ENCODE results near the gene ZC3H14.

Gene ZC3H14

DNA sequence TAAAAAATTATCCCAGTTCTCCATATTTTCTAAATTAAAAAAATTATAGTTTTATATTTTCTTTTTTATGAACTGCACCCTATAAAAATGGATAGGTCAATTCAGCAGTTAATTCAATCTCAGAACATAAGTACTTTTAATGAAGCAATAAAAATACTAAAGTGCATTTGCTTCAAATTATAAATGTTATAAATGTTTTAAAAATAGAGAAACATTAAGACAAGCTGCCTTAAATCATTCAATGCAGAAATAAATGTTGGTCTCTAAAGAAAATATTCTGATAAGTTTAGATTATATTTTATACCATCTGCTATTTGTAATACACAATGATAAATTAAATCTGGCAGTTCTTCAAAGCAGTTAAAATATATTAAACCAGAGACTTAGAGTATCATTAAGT, 65.6 kb downstream of the ZC3H14 start:
- no peak overlapping the region for H3K4me3 ChIP-seq (ENCODE audit: low read depth, low read length)
- no peak for DNase-seq (ENCODE audit: low read depth)
- no peak for TF ChIP-seq CTCF (IDR thresholded peaks at IDR 0.05; ENCODE audit: control insufficient read depth, extremely low read depth, insufficient read depth)

DNA sequence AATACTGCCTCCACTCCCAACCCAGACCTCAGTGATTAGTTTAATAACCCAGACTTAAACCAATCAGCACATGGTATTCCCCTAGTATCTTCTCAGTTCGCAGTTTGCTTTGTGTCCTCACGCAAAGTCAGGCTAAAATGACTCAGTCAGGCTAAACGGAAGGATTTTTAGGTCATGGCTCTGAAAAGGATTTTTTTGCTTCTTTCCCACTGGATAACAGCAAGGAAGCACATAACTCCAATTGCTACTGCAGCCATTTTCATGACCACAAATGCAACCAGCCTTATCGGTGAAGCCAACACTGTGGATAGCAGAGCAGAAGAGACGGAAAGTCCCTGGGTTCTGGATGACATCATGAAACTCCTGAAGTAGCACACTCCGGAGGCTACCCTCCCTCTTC, 67.7 kb downstream of the ZC3H14 start:
- no peak for DNase-seq (ENCODE audit: low read depth)
- no peak for TF ChIP-seq CTCF (IDR thresholded peaks at IDR 0.05; ENCODE audit: control insufficient read depth, extremely low read depth, insufficient read depth)
- no peak overlapping the region for H3K4me3 ChIP-seq (ENCODE audit: low read depth, low read length)

GRCh38 chr14:88631091-88631490, 68.3 kb downstream of the ZC3H14 start:
- no peak for DNase-seq (ENCODE audit: low read depth)
- TF ChIP-seq CTCF (IDR thresholded peaks at IDR 0.05; ENCODE audit: control insufficient read depth, extremely low read depth, insufficient read depth) = no peak

DNA sequence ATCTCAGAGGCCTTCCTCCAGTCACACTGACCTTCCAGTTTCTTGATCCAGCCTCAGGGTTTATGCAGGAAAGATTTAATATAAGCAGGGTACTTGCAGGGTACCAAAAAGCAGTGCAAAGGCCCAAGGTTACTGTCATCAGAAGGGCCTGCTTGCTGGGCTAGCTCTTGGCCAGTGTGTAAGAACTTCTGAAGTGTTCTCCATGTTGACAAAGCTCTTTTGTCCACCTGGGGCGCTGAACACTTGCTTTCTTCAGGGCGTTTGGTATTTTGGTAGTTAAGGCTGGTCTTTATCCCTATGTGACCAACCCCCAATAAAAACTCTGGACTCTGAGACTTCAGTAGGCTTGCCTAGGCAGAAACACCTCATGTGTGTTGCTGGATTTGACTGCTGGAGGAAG, 69.7 kb downstream of the ZC3H14 start:
- DNase-seq (ENCODE audit: low read depth) = no peak
- H3K4me3 ChIP-seq (ENCODE audit: low read depth, low read length) = no peak overlapping the region
- TF ChIP-seq CTCF (IDR thresholded peaks at IDR 0.05; ENCODE audit: control insufficient read depth, extremely low read depth, insufficient read depth) = no peak

More at GRCh38 chr14:88631091-88631490, 68.3 kb downstream of the ZC3H14 start:
- H3K4me3 ChIP-seq (ENCODE audit: low read depth, low read length) = no peak overlapping the region

DNA sequence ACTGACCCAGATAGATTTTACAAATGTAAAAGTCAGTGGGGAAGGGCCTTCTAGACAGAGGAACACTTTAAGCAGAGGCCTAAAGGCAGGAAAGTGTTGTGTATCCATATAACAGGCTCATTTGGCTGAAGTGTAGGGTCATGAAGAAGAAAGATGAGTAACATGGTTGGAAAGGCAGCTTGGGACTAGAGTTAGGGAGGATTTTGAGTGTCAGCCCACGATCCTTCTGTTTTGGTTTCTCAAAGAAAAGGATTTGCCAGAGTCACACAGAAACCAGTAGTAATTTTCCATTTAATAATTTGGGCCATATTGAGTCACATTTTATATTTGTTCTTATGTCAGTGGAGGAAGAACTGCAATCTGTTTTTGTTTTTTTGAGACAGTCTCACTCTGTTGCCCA, 76.4 kb downstream of the ZC3H14 start:
- no peak for DNase-seq (ENCODE audit: low read depth)
- TF ChIP-seq CTCF (IDR thresholded peaks at IDR 0.05; ENCODE audit: control insufficient read depth, extremely low read depth, insufficient read depth) = no peak

DNA sequence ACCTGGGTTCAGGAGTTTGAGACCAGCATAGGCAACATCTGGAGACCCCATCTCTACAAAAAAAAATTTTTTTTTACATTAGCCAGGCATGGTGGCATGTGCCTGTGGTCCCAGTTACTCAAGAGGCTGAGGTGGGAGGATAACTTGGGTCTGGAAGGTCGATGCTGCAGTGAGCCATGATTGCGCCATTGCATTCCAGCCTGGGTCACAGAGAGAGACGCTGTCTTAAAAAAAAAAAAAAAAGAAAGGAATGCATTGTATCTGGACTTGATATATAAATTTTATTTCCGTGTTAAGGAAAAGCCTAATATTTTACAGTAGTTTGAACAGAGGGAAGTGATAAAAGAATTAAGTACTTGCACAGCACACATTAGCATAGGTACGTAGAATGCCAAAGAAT, 97.2 kb downstream of the ZC3H14 start:
- no peak for TF ChIP-seq CTCF (IDR thresholded peaks at IDR 0.05; ENCODE audit: control insufficient read depth, extremely low read depth, insufficient read depth)
- no peak overlapping the region for H3K4me3 ChIP-seq (ENCODE audit: low read depth, low read length)
- DNase-seq (ENCODE audit: low read depth) = no peak

More for the DNA sequence above, 76.4 kb downstream of the ZC3H14 start:
- H3K4me3 ChIP-seq (ENCODE audit: low read depth, low read length) = no peak overlapping the region

DNA sequence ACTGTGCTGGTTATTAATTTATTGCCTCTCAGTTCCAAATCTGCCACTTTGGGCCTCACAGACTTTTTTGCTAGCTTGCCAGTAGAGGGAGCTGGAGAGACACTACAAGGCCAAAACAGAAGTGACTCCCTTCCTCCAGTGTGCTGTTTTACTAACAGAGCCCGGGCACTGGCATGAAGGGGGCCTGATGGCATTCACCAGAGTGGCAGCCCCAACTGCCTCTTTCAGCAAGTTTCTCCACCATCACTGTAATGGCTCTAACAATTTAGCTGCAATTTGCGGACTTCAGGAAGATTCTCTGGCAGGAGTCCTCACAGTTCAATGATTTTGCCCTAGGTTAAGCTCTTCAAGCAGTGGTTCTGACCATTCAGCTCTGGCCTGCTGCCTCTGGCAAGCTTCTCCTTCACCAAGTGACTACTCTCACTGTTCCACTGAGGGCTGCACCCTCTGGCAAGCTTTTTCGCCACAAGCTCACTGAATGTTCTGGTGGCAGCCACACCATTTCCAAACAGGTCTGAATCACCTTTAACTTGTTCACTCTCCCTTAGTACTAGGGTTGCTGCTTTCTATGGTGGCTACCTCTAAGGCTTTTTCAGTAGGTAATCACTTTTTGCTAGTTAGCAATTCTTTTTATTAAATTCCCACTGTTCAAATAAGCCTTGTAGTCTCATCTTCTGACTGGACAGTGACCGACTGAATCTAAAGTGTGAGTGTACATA, 104.9 kb downstream of the ZC3H14 start:
- peak; percentile 70 for DNase-seq (ENCODE audit: low read depth)
- TF ChIP-seq CTCF (IDR thresholded peaks at IDR 0.05; ENCODE audit: control insufficient read depth, extremely low read depth, insufficient read depth) = peak; percentile 90
- H3K4me3 ChIP-seq (ENCODE audit: low read depth, low read length) = no peak overlapping the region
